Thyroid gland (tissue), 4 donors: ENCODE measurements around the gene ATXN7L1. TPM values are rescaled to one million over a fixed set of nuclear protein-coding genes. Genes with fewer than 3 reads are reported as not detected.

Experiments
- DNase-seq, 2 donors: peaks; one replicate each; pipeline ENCODE4 v3.0.0-alpha.2; 2019
- H3K27ac ChIP-seq, 3 donors: fragments of 200-600 bp; sonication (generic); 1 replicate in 2 of 3; 2 replicates in 1 of 3; pipeline ENCODE4 v1.5.1; 2016 to 2019; ENCODE audit warnings: mild to moderate bottlenecking in 1 of 3, moderate library complexity in 1 of 3
- H3K27me3 ChIP-seq: fragments of 200-600 bp; sonication (generic); one replicate; pipeline ENCODE4 v1.5.1; 2019
- H3K36me3 ChIP-seq, 2 donors: fragments of 200-600 bp; sonication (generic); one replicate each; pipeline ENCODE4 v1.5.1; 2016 to 2019
- H3K4me1 ChIP-seq, 2 donors: fragments of 200-600 bp; sonication (generic); one replicate each; pipeline ENCODE4 v1.5.1; 2017 to 2019
- H3K4me3 ChIP-seq, 3 donors: fragments of 200-600 bp; sonication (generic); replicated peaks in 1 of 3; 1 replicate in 2 of 3; 2 replicates in 1 of 3; pipeline ENCODE4 v1.5.1; 2016; ENCODE audit warnings: mild to moderate bottlenecking in 1 of 3
- H3K9me3 ChIP-seq: fragments of 200-600 bp; sonication (generic); one replicate; pipeline ENCODE4 v1.5.1; 2017
- POLR2A ChIP-seq, 2 donors: fragments of 450-650 bp; IDR thresholded peaks; one replicate each; pipeline ENCODE4 v1.6.1; 2017; ENCODE audit warnings: antibody characterized with exemption in 2 of 2, mild to moderate bottlenecking in 2 of 2, moderate library complexity in 1 of 2
- WGBS, 2 donors: methylation state at CpG; one replicate each; pipeline ENCODE4 v1.1.5; 2017; 5-methylcytosine and 5-hydroxymethylcytosine counted together
- intact Hi-C: fragments of 100-400 bp; cut with DNase I; formaldehyde crosslinking; loops from one replicate; pipeline ENCODE4 v1.15.1; 2023
- total RNA-seq, 4 donors: library from RNA; depleted of rRNA; stranded (reverse); fragments of >200 nt; gene quantifications; one replicate each; pipeline ENCODE4 v1.2.3, GENCODE V29; 2016
- TF ChIP-seq, protein P1 (sequence below), 6 experiments: fragments of 200-600 bp in 3 of 6; fragments of 450-650 bp in 3 of 6; sonication (generic) in 3 of 6; IDR thresholded peaks; one replicate each; pipeline ENCODE4 v1.5.1; 2016 to 2019; ENCODE audit warnings: antibody characterized with exemption in 6 of 6, mild to moderate bottlenecking in 2 of 6, inconsistent platforms in 1 of 6, moderate library complexity in 1 of 6

Gene ATXN7L1
- total RNA-seq, 4 donors from 2014 or later = 21.8 to 24.4 (median 22.8) TPM

DNA sequence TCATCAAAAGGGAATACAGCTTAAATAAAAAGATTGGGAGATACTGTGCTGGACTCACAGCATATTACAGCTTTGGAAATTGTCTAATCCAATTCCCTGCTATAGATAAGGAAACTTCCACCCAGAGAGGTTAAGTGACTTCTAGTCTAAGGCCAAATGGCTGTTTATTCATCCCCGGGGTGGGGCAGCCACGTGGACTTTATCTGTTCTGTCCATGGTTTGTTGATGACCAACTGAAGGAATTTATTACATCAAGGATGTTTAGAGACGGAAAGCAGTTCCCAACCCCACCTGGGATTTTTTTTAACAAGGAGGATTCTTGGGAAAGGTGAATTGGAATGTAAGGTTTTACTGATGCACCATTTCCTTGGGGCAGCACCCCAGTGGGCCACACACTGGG is 88.6 kb downstream of the ATXN7L1 start:
- Histone ChIP-seq H3K4me3 (no peak overlapping the region), H3K9me3 (no peaks in the 10 kb centered on the region), H3K27me3 (no peaks in the 10 kb centered on the region), H3K36me3 (no peaks in the 10 kb centered on the region), H3K4me1 (no peaks in the 10 kb centered on the region), H3K27ac (no peak overlapping the region)
- TF ChIP-seq POLR2A (IDR thresholded peaks at IDR 0.05) = no peak
- TF ChIP-seq, protein P1, sequence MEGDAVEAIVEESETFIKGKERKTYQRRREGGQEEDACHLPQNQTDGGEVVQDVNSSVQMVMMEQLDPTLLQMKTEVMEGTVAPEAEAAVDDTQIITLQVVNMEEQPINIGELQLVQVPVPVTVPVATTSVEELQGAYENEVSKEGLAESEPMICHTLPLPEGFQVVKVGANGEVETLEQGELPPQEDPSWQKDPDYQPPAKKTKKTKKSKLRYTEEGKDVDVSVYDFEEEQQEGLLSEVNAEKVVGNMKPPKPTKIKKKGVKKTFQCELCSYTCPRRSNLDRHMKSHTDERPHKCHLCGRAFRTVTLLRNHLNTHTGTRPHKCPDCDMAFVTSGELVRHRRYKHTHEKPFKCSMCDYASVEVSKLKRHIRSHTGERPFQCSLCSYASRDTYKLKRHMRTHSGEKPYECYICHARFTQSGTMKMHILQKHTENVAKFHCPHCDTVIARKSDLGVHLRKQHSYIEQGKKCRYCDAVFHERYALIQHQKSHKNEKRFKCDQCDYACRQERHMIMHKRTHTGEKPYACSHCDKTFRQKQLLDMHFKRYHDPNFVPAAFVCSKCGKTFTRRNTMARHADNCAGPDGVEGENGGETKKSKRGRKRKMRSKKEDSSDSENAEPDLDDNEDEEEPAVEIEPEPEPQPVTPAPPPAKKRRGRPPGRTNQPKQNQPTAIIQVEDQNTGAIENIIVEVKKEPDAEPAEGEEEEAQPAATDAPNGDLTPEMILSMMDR (IDR thresholded peaks at IDR 0.05) = no peak
- 82 to 91% methylated on average over 3 of the region's 3 CpGs for WGBS, 2 donors
- intact Hi-C loops = no loop called here
- no peak for DNase-seq

DNA sequence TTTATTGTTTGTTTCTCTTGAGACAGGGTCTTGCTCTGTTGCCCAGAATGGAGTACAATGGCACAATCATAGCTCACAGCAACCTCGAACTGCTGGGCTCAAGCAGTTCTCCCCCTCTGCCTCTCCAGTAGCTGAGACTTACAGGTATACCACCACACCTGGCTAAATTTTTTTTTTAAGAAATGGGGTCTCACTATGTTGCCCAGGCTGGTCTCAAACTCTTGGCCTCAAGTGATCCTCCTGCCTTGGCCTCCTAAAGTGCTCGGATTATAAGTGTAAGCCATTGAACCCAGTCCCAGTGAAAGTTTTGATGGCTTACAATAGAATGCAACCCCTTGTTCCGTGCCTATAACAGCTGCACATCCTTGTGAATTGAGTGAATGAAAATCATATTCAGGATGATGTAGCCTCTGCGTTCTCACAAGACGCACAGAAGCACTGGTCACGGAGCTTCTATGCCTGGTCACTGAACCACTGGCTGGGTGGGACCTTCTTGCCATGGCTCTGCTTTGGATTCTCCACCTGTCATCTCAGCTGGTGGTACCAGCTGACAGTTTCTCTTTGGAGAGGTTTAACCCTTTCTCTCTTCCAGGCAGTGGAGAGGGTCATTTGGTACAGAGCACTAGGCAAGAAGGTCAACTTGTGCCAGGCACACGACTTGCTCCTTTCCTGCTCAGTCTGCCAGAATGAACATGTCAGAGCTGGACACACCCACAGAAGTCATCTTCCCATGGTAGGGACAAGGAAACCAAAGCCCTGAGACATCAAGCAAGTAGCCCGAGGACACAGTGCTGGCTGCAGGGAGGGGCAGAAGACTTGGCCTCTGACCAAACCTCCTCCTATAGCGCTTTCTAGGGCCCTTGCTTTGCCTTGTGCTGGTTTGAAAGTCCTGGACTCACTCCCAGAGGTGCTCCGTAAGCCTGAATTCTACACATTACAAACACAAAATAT is 89.6 kb downstream of the ATXN7L1 start:
- no peak for DNase-seq
- TF ChIP-seq POLR2A (IDR thresholded peaks at IDR 0.05) = no peak
- TF ChIP-seq, protein P1 (IDR thresholded peaks at IDR 0.05) = no peak

DNA sequence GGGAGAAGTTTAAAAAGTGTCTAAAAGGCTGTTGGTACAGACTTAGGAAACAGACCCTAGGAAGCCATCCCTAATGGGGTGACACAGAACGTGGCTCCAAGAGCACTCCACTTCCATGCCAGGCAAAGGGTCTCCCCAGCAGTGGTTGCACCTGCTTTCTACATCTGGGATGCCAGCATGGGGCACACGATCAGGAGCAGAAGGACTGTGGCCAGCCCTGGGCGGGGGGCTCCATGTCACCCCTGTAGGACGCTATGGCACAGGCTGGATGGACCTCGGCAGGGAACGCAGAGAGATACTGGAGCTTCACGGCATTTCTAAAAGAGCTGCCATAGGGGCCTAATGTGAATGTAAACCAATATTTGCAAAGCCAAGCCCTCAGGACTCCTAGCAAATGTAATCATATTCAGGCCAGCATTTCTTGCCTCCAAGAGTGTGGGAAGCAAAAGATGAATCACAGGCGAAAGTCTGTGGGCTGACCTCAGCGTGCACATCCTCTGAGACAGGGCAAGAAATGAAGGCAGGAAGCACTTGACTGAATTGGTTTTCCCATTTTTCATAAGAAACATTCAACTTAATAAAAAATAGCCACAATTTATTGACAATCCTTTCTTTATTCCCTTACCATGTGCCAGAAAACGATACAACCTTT is 93.9 kb downstream of the ATXN7L1 start:
- intact Hi-C loops = no loop called here
- Histone ChIP-seq H3K36me3 (no peaks in the 10 kb centered on the region), H3K4me1 (no peaks in the 10 kb centered on the region), H3K27ac (no peak overlapping the region), H3K9me3 (no peaks in the 10 kb centered on the region), H3K27me3 (no peaks in the 10 kb centered on the region), H3K4me3 (no peak overlapping the region)
- 86 to 87% methylated on average over 9 to 10 of the region's 10 CpGs for WGBS, 2 donors
- no peak for DNase-seq
- TF ChIP-seq, protein P1 (IDR thresholded peaks at IDR 0.05) = no peak
- TF ChIP-seq POLR2A (IDR thresholded peaks at IDR 0.05) = no peak

More for the DNA sequence above, 89.6 kb downstream of the ATXN7L1 start:
- no peak overlapping the region for H3K27ac ChIP-seq
- H3K4me3 ChIP-seq = no peak overlapping the region
- no peaks in the 10 kb centered on the region for H3K4me1 ChIP-seq
- no peaks in the 10 kb centered on the region for H3K27me3 ChIP-seq
- no peaks in the 10 kb centered on the region for H3K36me3 ChIP-seq
- 94 to 96% methylated on average over 9 to 10 of the region's 10 CpGs for WGBS, 2 donors
- H3K9me3 ChIP-seq = no peaks in the 10 kb centered on the region
- intact Hi-C loops = no loop called here

DNA sequence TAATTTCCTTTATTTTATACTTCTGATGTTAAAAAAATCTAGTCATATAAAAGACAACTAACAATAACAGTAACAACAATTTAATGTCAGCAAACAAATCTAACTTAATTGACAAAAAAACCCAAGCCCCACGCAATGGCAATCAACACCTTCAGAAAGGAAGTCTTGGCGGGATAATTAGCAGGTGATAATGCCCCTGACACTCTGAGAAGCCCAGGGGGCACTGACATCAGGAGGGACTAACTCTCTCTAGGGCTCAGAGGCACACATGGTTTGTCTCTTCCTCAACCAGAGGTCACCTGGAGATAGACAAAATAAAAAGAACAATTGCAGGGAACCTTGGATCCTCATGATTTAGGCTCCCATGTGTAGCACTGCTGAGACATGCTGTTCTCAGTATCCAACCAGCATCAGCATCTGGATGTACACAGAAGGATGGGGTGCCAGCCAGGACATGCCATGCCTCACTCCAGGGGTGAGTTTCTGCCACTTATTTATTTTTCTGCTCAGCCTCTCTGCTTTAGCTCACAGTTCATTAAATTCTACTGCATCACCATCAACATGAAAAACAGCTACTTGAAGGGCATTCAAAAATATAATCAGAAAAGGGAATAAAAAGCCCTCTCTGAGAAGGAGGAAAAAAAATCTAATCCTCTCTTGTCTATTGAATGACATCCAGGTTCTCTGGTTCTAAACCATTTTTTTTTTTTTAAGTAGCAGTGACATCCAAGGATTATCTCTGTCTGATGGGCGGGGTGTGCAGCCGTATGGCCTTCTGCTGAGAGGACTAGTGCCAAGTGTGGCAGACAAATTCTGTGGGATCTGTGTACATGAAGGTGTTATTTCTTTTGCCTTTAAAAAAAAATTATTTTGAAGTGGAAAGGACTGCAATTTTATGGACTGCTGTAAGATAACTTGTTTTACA is 96.3 kb downstream of the ATXN7L1 start:
- no peaks in the 10 kb centered on the region for H3K9me3 ChIP-seq
- H3K27me3 ChIP-seq = no peaks in the 10 kb centered on the region
- no peak overlapping the region for H3K27ac ChIP-seq
- no peak overlapping the region for H3K4me3 ChIP-seq
- WGBS, 2 donors = 86 to 88% methylated on average over 4 of the region's 4 CpGs
- no peak for DNase-seq
- intact Hi-C loops = no loop called here
- no peaks in the 10 kb centered on the region for H3K4me1 ChIP-seq
- no peaks in the 10 kb centered on the region for H3K36me3 ChIP-seq
- TF ChIP-seq POLR2A (IDR thresholded peaks at IDR 0.05) = no peak
- TF ChIP-seq, protein P1 (IDR thresholded peaks at IDR 0.05) = no peak
